ENCODE results near the gene PRICKLE2. TPM values are rescaled to one million over a fixed set of nuclear protein-coding genes. Genes with fewer than 3 reads are reported as not detected.

PRICKLE2 gene
- total RNA-seq, 1 experiment from 2014 or later, result 3.2 TPM

GRCh38 chr3:64097920-64098319 lies 127.3 kb downstream of the PRICKLE2 start:
- no peaks in the 10 kb centered on the region for H3K9me3 ChIP-seq (ENCODE audit: control insufficient read depth, low read depth, low read length)

More at GRCh38 chr3:64097920-64098319, 127.3 kb downstream of the PRICKLE2 start:
- Histone ChIP-seq H3K27me3 (ENCODE audit: insufficient read depth, low read length) (no peaks in the 10 kb centered on the region), H3K18ac (ENCODE audit: insufficient read length, low read depth, low read length) (peak overlapping the region; percentile 15), H3K14ac (ENCODE audit: insufficient read depth, low read length) (no peak overlapping the region), H3K4ac (ENCODE audit: low read depth, low read length) (no peak overlapping the region), H2BK20ac (ENCODE audit: low read depth, low read length, poor library complexity, severe bottlenecking) (no peak overlapping the region), H3K79me2 (ENCODE audit: insufficient read depth, low read length) (no peaks in the 10 kb centered on the region), H4K8ac (replicated peaks; ENCODE audit: insufficient read length, low read depth, low read length) (no peak overlapping the region), H2BK5ac (ENCODE audit: insufficient read length, low read length) (no peak overlapping the region), H3K79me1 (ENCODE audit: insufficient read depth, low read depth, low read length, poor library complexity, severe bottlenecking) (no peaks in the 10 kb centered on the region), H2BK15ac (ENCODE audit: low read depth, low read length) (no peak overlapping the region), H3K23me2 (ENCODE audit: insufficient read length, low read depth, low read length, poor library complexity, severe bottlenecking) (no peaks in the 10 kb centered on the region), H4K5ac (ENCODE audit: insufficient read length, low read depth, low read length) (no peak overlapping the region), H3K4me2 (ENCODE audit: insufficient read depth, insufficient read length, low read length) (no peak overlapping the region), H3K23ac (ENCODE audit: insufficient read length, low read depth, low read length) (peak overlapping the region; percentile 28), H3K56ac (ENCODE audit: insufficient read length, low read depth, low read length) (no peak overlapping the region), H3K9ac (ENCODE audit: extremely low read depth, insufficient read length, low read length) (no peak overlapping the region), H2BK12ac (ENCODE audit: insufficient read length, low read depth, low read length) (no peak overlapping the region), H2AK5ac (ENCODE audit: insufficient read length, low read length) (no peak overlapping the region), H3K4me1 (ENCODE audit: insufficient read depth, low read length) (peaks cover 9% of the 10 kb centered on the region; the same call in 1 of the 2 replicates), H2BK120ac (ENCODE audit: low read depth, low read length, poor library complexity, severe bottlenecking) (no peak overlapping the region), H2AFZ (ENCODE audit: low read length) (no peak overlapping the region), H3K27ac (ENCODE audit: insufficient read length, low read depth, low read length) (no peak overlapping the region), H4K91ac (ENCODE audit: insufficient read length, low read depth, low read length) (no peak overlapping the region), H3T11ph (ENCODE audit: low read length) (no peak overlapping the region), H4K20me1 (ENCODE audit: control insufficient read depth, insufficient read depth, insufficient read length) (no peaks in the 10 kb centered on the region)
- H3K4me3 Mint-ChIP-seq, result no peak overlapping the region
- WGBS (ENCODE audit: extremely low coverage, insufficient read length, low lambda C conversion rate), result no CpG with 5 or more reads among the region's 5 CpGs
- H3K9me3 Mint-ChIP-seq, result no peaks in the 10 kb centered on the region
- H3K27me3 Mint-ChIP-seq (ENCODE audit: low read depth), result no peaks in the 10 kb centered on the region; the same call in 1 of the 2 replicates
- no peak for TF ChIP-seq CTCF (conservative IDR thresholded peaks at IDR 0.05)
- no peak for DNase-seq
- H3K27ac Mint-ChIP-seq, result peak overlapping the region in 2 of 3 experiments; percentile 59 to 89; a peak in 4 of 7 replicates
- H3K4me1 Mint-ChIP-seq, result peaks cover 51 to 56% of the 10 kb centered on the region in 2 experiments
- H3K36me3 Mint-ChIP-seq (ENCODE audit: insufficient read depth in 1 of 3, low read depth in 3 of 3), result peaks cover 1 to 10% (median 2%) of the 10 kb centered on the region in 3 experiments; a peak in 3 of 7 replicates
